NCI-H82 (cell line): Measurements from ENCODE around the gene VTCN1.
A peak's percentile ranks its signal among the peaks of the same experiment; 100 is the strongest.

ENCODE experiments used
- DNase-seq: peaks from one replicate; lab custom pipeline; 2025; lab: John Stamatoyannopoulos, UW

Gene VTCN1

DNA sequence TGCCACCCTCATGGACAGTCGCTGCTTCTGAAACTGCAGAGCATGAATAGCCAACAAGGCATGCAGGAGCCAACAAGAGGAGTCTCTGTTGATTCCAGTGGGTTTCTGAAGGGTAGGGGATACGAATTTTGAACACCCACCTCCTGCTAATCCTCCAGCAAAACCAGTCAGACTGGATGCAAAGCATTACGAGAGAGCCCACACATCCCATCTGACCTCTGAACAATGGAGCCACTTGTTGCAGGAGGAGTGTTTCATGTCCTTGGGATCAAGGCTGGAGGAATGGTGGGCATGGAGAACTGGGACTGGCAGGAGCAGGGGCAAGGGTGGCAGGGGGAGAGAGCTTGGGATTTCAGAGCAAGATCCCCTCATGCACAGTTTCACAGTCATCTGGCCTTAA is 1.6 kb downstream of the VTCN1 start:
- no peak for DNase-seq

DNA sequence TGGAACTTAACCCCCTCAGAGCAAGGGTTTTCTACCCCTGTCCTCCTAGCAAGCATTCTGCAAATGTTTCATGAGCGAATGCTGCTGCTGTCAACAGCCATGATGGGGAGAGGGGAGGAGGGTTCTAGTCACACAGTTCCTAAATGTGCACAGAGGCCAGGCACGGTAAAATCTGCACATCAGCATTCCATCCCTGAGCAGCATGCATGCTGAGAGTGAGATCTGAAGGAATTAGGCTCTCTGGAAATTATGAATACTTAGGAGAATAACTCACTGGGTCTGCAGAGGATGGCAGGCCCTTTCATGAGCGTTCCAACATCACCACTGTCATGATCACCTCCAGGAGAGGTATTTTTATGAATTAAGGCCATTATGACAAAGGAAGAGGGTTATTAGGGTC is 2.1 kb downstream of the VTCN1 start:
- no peak for DNase-seq

DNA sequence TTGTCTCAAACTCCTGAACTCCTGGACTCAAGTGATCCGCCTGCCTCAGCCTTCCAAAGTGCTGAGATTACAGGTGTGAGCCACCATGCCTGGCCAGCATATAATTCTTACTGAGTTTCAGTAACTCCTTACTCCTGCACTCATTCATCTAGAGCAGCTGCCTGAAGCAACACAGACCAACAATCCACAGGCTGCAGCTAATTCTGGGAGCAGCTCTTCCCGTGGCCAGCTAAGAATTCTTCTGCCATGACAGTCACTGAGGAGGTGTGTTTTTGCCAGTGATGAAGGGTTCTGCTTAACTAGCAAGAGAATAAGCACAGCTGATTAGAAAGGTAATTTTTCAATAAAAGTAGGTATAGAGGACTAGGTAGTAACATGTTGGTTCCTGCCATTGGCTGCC is 5.4 kb downstream of the VTCN1 start:
- no peak for DNase-seq

DNA sequence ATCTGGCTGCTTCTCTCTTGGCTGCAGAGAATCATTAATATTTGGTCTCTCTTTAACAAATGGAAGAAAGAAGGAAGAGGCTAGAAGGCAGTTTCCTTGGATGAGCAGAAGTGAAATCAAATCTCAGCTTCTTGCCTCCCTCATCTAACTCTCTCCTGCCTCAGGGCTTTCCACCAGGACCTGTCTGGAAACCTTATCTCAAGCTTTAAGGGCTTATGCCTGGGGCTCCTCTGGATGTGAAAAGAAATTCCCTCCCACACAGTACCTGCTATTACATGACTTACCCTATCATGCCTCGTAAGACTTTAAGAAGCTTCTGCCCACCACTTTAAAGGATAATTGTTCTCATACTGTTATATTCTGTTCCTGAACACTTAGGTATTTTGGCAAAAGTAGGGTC is 8.9 kb downstream of the VTCN1 start:
- DNase-seq = no peak

DNA sequence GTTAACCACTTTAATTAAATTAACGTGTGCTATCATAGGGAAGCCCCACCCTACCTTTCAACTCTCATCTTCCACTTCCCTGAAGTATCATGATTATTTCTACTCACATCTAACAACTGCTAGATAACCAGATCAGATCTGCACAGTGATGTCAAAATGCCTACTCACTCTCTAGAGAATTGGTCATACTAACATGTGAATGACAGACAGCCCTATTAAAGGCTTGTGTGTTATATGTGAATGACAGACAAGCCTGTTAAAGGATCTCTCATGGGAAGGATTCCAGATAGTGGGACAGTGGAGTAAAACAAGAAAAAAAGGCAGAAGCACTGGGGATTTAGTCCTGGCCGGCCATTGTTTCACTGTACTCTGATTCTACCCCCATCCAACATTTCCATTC is 12.6 kb downstream of the VTCN1 start:
- no peak for DNase-seq

DNA sequence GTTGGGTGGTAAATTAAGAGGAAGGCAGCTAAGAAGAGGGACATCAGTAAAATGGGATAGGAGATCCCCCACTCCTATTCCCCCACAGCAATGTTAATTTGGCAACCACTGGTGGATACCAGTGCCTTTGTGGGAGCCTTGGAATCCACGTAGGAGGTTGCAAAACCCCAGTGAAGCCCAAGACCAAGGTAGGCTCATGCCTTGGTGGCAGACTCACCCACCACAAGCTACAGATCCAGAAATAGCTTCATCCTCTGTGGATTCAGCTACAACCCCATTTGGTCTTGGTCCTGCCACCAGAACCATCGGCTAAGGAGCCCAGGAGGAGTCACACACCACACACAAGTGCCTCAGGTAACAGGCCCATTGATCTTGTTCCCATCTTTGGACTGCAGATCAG is 21.0 kb downstream of the VTCN1 start:
- DNase-seq = no peak

DNA sequence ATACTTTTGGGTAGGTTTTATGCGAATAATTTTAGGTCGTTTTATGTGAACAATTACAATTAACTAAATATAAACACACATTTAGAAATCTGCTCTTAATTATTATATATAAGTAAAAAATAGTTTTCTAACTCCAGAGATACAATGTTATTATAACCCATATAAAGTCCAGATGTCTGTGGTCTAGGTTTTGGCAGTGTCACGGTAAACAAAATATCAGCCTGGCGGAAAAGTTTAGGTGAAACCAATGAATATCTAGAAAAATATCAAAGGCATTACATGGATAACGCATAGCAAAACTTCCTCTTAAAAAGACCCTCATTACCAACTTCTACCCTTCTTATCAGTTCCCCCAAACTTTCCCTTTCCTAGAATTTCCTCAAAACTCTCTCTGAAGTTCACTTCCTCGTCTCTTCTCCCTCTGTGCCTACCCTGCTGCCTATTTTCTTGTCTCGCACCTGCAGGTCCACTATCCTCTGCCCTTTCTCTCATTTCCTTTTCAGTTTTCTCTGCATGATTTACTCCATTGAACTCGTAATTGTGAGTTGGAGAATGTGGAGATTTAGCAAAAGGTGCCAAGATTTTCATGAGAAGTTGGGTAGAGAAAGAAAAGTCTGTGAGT is 21.8 kb downstream of the VTCN1 start:
- DNase-seq = no peak

DNA sequence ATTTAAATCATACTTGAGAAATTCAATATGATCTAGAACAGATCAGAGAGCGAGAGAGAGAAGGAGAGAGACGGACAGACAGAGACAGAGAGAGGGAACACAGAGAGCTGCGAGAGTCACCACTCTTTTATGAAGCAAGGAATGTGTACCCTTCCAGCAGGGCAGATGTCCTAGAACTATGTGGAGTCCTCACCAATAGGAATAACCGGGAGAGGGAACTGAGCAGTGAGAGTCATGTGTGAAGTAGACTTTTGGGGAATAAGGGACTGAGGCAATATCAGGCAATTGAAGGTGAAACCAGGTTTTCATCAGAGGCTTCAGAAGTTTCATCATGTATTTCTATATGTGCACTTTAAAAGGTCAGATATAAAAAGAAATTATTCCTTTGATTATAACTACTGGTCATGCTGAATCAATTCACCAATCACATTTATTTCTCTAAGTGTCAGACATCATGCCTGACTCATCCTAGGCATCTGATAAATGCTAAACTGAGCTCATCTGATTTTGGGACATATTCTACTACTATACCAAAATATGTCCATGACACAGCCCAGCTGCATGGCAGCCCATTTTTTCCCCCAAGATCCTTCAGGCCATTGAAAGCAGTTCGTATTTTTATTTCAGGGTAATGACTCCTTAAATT is 22.4 kb downstream of the VTCN1 start:
- DNase-seq = no peak

DNA sequence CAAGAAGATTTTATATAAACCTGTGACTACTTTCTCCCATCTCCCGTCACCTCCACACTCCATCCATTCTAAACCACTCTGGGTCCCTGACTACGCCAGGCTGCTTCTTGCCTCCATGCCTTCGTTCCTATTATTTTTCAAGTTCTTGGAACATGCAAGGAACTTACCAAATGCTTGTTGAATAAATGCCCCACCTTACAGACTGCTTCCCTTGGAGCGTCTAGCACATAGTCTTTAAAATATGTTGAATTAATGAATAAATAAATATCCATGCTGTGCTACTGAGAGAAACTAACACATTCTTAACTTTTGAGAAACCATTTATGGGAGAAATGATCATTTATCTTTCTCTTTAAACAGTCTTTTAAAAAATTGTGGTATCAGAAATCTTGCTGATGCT is 27.6 kb downstream of the VTCN1 start:
- DNase-seq = no peak

DNA sequence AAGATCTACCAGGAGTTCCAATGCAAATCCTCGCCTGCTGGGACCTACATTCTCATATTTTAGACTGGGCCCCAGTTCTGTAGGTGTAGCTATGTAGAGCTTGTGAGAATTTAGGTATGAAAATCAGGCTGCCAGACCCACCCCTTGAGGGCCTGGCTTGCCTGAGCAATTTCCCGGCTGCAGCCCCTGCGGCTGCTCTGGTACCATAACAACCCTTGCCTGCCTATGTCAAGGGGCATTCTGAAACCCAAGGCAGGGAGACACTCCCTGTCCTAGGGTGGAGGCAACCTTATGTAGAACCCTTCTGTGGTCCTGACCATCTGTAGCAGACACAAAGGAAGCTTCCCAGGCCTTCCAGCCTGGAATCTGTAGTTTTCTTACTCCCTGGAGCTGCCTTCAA is 28.4 kb downstream of the VTCN1 start:
- no peak for DNase-seq

DNA sequence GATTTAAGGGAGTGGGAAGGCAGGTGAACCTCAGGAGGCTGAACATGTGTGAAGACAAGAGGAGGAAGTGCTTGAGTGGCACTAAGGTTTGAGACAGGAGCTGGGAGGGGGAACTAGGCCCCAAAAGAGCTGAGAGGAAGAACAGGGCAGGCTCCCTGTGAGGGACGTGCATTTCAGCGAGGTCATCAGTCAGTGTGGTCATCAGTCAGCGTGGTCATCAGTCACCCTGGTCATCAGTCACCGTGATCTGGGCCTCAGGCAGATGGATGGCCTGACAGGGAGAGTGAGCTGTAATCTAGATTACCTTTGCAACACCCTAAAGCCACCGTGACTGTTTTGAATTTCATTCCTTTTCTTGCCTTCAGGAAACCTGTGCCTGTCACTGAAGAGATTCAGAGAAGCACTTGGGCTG is 29.1 kb downstream of the VTCN1 start:
- no peak for DNase-seq

DNA sequence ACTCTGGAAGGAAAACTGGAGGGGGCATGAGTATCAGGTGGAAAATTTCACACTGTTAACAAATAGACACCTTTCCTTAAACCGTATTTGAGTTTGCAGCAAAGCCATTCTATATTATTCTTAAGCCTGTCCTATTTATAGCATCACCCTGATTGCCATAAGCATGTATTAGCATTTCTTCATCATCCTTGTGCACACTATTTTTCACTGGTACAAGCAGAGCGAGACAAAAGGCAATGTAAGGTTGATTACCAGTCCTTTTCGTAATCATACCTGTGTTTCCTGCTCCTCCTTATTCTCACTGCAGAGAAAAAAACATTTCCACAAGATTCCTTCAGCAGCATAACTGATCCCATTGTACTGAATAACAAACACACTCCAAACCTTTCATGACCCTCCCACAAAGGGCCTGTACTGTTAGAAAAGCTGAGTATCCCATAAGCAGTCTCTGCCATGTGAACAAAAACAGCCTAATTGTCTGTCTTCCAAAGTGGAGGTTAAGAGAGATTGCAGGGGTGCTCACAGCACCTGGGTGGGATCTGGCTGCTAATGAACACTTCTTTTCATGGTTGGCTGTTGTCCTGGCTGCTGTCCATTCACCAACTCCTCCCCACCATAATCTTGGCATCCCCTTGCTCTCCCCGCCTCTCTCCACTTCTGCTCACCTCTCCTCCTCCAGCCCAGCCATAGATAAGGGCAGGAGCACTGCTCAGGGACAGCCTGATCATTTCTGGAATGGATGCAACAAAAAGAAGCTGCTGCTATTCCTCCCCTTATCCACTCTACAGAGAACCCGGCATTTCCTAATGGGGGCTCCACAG is 30.4 kb downstream of the VTCN1 start:
- no peak for DNase-seq

DNA sequence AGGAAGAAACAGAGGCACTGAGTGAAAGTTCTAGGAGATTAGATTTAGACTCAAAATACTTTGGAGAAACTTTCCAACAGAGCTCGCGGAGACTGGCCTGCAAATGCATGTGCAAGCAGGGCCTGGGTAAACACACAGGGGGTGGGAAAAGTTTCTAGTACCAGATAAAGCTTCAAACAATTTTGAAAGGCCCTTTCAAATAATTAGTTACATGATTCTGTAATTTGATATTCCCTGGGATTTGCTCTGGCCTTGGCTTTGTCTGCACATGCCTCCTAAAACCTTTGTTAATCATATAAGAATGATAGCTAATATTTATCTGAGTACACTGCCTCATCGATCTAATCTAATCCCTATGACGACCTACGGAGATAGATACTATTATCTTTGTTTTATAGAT is 31.3 kb downstream of the VTCN1 start:
- DNase-seq = peak; percentile 80

DNA sequence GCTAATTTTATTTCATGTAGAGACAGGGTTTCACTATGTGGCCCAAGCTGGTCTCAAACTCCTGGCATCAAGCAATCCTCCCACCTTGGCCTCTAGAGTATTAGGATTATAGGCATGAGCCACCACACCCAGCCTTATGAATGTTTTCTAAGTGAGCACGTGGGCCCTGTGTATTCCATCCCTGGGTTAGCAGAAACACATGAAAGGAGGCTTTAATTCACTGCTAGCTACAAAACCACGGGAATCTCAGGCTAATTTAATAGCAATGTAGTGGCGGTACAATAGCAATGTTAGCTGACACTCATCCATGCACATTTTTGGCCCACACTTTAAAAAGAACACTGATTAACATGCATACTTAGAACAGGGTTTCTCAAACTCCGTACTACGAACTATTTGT is 32.0 kb downstream of the VTCN1 start:
- peak; percentile 51 for DNase-seq

DNA sequence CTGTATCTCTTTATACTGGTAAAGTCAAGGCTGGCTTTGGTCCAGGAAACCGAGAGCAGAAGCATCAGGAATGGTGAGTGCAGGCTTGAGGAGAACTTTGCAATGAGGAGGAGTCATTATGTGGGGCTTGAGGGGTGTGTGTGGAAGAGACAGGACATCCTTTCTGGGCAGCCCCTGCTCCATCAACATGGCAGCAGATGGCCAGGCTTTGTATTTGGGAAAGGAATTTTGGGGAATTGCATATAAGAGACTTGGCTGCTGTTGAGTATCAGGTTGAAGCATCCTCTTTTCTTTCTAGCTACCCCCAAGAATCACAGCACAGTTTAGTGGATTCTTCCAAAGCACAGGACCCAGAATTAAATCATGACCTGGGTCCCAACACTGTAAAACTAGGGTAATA is 33.4 kb downstream of the VTCN1 start:
- DNase-seq = no peak

DNA sequence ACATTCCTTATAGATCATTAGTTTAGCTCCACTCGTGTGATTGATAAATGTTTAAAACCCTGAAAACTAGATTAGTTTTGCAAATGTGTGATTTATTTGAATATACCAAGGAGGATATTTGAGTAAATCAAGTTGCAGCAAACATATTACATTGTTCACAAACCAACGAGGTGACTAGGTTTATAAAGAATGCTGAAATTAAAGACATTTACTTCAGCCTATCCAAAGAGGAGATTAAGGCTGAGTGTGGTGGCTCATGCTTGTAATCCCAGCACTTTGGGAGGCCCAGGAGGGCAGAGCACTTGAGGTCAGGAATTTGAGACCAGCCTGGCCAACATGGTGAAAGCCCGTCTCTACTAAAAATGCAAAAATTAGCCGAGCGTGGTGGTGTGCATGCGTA is 34.1 kb downstream of the VTCN1 start:
- DNase-seq = no peak

DNA sequence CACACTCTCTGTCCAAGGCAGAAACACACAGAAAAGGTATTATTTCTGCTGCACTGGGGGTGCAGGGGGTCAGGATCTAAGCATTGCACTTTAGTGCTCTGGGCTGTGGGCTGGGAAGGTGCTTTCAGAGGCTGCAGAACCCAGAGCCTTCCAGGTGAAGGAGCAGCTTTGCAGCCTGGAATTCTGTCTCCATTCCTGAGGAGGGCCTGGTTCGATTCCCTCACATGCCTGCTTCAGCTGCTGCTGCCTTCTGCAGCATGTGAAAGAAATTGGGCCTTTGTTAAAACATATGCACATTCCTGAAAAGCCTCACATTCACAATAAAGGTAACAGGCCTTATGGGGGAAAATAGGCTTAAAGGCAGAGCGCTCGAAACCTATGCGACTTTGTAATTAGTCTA is 35.9 kb downstream of the VTCN1 start:
- no peak for DNase-seq

DNA sequence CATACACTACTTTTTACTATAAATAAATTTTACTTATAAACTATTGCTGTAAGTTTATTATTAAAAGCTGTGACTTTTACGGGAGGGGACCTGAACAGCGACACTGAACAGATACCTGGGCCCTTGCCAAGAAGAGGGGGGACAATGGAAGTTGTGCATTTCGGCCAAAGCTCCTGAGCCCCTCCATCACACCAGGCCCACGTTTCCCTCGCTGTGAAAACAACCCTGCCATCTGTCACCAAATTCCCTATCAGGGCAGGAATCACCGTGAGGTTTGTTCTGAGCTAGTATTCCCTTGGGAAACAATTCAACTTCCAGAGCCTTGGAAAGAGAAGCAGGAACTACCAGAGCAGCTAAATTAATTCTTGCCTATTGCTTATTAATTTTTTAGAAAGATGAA is 37.0 kb downstream of the VTCN1 start:
- DNase-seq = peak; percentile 96

DNA sequence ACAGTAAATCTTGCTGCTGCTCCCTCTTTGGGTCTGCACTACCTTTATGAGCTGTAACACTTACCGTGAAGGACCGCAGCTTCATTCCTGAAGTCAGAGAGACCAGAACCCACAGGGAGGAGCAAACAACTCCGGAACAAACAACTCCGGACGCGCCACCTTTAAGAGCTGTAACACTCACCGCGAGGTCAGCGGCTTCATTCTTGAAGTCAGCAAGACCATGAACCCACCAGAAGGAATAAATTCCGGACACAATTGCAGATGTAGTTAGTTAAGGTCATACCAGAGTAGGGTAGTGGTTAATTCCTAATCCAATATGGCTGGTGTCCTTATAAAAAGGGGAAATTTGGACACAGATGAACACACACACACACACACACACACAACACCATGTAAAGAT is 37.7 kb downstream of the VTCN1 start:
- no peak for DNase-seq

DNA sequence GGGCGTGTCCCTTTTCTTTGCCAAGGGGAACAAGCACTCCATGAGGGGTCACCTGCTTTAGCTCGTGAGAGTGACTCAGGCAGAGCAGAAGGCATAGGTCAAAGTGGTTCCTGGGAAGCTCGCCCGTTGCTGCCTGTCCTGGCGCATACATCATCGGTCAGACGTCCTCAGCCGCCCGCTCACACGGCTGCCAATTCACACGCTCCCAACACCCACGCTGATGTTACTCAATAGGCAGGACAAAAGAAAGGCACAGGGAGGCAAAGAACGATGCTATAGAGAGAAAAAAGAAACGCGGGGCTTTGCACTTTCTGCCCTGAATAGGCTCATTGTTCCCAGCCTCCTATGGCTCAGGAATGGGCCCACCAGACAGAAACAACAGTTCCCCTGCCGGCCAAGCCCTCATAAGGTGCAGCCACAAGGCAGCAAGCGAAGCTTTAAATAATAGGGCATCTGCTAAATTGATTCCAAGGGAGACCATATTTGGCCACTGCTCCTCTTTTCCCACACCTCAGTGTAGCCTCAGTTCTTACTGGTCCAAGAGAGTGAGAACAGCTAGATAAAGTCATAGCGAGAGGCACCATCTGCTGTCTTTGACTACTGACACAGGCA is 38.7 kb downstream of the VTCN1 start:
- DNase-seq = peak; percentile 37

DNA sequence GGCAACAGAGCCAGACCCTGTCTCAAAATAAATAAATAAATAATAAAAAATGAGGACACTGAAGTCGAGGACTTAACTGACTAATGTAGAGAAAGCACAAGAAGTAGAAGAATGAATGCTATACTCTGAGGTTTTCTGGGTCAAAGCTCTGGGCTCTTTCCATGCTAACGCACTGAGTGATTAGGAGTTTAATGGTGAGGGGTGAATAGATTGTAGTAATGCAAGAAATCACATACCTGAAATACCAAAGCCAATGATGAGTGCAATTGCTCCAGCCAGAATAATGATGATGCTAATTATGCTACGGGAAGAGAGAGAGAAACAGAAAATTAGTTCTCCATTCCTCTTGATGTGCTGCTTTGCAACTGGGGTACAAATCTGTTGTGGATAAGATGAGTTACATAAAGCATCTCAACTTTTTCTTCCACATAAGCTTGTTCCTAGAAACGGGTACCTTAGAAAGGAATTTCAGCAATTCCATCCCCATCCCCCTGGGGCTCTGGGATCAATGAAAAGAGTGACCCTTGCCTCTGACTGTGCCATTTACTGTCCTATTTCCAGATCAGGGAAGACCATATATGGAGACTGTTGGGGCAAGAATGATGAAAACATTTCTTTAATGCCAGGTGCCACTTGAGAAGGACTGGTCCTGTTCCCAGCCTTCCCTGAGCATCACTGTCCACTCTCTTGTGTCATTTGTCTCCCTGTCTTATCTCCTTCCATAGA is 40.7 kb downstream of the VTCN1 start:
- no peak for DNase-seq

DNA sequence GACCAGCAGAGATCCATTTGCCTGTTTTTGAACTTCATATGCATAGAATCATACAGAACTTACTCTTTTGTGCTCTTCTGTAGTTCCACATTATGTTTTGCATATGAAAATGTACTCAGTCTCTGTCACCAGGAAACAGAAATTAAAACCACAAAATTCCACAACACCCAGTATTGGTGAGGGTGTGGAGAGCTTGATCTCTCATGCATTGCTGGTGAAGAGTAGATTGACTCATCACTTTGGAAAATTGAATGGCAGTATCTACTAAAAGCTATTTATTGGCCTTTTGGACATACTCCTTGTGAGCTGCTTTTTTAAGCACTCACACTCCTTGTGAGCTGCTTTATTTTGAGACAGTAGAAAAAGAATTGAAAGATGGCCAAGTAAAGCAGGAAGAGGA is 43.3 kb downstream of the VTCN1 start:
- DNase-seq = no peak
